GM12878 (cell line): ENCODE data around the gene PSMC3.

ENCODE experiments used
- CBFB ChIP-seq: IDR thresholded peaks from 2 replicates; pipeline ENCODE4 v1.6.1; 2016; ENCODE audit warnings: antibody characterized with exemption, low read depth
- CREM ChIP-seq: IDR thresholded peaks from 2 replicates; pipeline ENCODE4 v1.6.1; 2014; ENCODE audit warnings: antibody characterized with exemption, low read depth
- EZH2 ChIP-seq: IDR thresholded peaks from 2 replicates; pipeline ENCODE4 v1.6.1; 2012; ENCODE audit warnings: low read depth, mild to moderate bottlenecking, control low read depth, inconsistent platforms, low read length, borderline replicate concordance; ENCODE audit not compliant: control insufficient read depth
- FOXM1 ChIP-seq: IDR thresholded peaks from 2 replicates; pipeline ENCODE4 v1.6.1; 2012; ENCODE audit warnings: low read depth, mild to moderate bottlenecking, inconsistent platforms, low read length, moderate library complexity
- NRF1 ChIP-seq: conservative IDR thresholded peaks from 2 replicates; pipeline ENCODE4 v1.6.1; 2011; ENCODE audit warnings: mild to moderate bottlenecking, low read depth, low read length, improper control_type of control experiment
- POLR2A ChIP-seq: IDR thresholded peaks from 2 replicates; pipeline ENCODE4 v1.6.1; 2011; ENCODE audit warnings: low read depth, mild to moderate bottlenecking, low read length
- SRF ChIP-seq, 2 experiments: IDR thresholded peaks; 2 replicates each; pipeline ENCODE4 v1.6.1; 2011; ENCODE audit warnings: low read depth in 2 of 2, low read length in 2 of 2, mild to moderate bottlenecking in 1 of 2, moderate library complexity in 1 of 2
- ZNF384 ChIP-seq: IDR thresholded peaks from 2 replicates; pipeline ENCODE4 v1.6.1; 2012; ENCODE audit warnings: low read depth, mild to moderate bottlenecking, low read length, improper control_type of control experiment, borderline replicate concordance
- TF ChIP-seq, protein P1 (sequence below): IDR thresholded peaks from 2 replicates; pipeline ENCODE4 v1.6.1; 2012; ENCODE audit warnings: low read length, inconsistent platforms
- TF ChIP-seq, protein P2 (sequence below), 3 experiments: IDR thresholded peaks in 2 of 3; conservative IDR thresholded peaks in 1 of 3; 2 replicates each; pipeline ENCODE4 v1.5.1; 2011; ENCODE audit warnings: low read depth in 3 of 3, low read length in 3 of 3, mild to moderate bottlenecking in 3 of 3, control low read depth in 2 of 3, moderate library complexity in 2 of 3, inconsistent platforms in 1 of 3, mixed read lengths in 1 of 3; ENCODE audit not compliant: control insufficient read depth in 2 of 3, insufficient read depth in 1 of 3; ENCODE audit errors: extremely low read depth in 1 of 3

DNA sequence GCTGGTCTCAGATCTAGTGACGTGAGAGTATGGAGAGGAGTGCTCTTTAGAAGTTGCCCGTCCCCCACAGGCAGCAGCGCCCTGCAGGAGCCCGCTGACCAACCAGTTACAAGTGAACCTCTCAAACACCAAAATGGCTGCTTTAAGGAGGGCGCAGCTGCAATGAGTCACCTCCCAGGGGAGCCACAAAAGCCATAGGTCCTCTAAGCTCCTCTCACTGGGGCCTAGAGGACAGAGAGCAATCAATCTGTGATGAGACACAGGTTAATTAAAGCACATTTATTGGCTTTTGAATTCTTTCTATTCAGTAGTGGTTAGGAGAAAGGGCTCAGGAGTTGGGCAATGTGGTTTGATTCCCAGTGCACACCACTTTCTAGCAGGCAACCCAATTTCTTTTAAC, 38.2 kb upstream of the PSMC3 start:
- TF ChIP-seq EZH2 (no peak), POLR2A (no peak), CBFB (no peak), CREM (no peak), NRF1 (no peak), ZNF384 (no peak), SRF (IDR thresholded peaks at IDR 0.05; ENCODE audit: low read depth in 2 of 2, low read length in 2 of 2) (no peak), FOXM1 (no peak)
- TF ChIP-seq, protein P1, sequence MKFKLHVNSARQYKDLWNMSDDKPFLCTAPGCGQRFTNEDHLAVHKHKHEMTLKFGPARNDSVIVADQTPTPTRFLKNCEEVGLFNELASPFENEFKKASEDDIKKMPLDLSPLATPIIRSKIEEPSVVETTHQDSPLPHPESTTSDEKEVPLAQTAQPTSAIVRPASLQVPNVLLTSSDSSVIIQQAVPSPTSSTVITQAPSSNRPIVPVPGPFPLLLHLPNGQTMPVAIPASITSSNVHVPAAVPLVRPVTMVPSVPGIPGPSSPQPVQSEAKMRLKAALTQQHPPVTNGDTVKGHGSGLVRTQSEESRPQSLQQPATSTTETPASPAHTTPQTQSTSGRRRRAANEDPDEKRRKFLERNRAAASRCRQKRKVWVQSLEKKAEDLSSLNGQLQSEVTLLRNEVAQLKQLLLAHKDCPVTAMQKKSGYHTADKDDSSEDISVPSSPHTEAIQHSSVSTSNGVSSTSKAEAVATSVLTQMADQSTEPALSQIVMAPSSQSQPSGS: no peak
- TF ChIP-seq, protein P2, sequence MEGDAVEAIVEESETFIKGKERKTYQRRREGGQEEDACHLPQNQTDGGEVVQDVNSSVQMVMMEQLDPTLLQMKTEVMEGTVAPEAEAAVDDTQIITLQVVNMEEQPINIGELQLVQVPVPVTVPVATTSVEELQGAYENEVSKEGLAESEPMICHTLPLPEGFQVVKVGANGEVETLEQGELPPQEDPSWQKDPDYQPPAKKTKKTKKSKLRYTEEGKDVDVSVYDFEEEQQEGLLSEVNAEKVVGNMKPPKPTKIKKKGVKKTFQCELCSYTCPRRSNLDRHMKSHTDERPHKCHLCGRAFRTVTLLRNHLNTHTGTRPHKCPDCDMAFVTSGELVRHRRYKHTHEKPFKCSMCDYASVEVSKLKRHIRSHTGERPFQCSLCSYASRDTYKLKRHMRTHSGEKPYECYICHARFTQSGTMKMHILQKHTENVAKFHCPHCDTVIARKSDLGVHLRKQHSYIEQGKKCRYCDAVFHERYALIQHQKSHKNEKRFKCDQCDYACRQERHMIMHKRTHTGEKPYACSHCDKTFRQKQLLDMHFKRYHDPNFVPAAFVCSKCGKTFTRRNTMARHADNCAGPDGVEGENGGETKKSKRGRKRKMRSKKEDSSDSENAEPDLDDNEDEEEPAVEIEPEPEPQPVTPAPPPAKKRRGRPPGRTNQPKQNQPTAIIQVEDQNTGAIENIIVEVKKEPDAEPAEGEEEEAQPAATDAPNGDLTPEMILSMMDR (IDR thresholded peaks at IDR 0.05 in 2 of 3, conservative IDR thresholded peaks at IDR 0.05 in 1 of 3; ENCODE audit: control insufficient read depth in 2 of 3, extremely low read depth in 1 of 3, insufficient read depth in 1 of 3, low read depth in 3 of 3, low read length in 3 of 3): no peak
